GM19455 (cell line): Measurements from ENCODE around the gene ARHGAP44.
"Not testable (repeated sequence)": the region's sequence is repeated elsewhere in the genome, so short reads cannot be mapped to it uniquely, and the experiment has no call there.

ENCODE experiments used
- ATAC-seq: cut with Tn5 transposase; IDR thresholded peaks from one replicate; pipeline ENCODE4 v1.9.1; 2021; ENCODE audit not compliant: unreplicated experiment

The ARHGAP44 gene

DNA sequence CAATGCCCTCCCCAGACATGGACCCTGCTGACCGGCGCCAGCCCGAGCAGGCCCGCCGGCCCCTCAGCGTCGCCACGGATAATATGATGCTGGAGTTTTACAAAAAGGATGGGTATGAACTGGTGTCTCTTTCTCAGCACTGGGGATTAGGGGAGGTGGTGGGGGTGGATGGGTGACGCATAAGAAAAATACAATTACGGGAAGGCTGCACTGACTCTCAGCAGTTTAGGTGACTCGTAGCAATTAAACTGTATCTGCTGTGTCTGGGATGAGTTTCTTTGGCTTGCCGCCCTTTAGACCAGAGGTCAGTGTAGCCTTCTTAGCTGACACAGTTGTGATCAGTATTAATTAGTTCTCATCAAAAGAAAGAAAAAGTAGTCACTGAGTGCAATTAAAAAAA lies 169.5 kb downstream of the ARHGAP44 start:
- ATAC-seq: no peak

DNA sequence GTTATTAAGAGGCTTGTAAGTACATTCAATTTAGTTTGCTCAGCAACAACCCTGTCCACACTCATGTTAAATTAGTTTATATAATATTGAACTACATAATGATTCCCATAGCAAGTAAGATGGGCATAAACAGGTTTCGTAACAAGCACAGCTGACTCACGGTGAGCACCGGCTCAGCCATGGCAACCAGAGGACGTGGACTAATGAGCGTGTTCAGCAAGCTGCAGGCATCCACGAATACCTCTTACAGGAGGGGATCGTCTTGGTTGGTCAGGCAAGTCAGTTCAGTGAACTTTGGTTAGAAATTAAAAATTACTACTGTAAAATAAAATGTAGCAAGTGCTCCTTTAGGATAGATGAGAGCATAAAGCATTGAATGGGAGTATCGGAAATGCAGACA lies 170.1 kb downstream of the ARHGAP44 start:
- ATAC-seq: no peak

GRCh38 chr17:12961655-12962054 lies 172.4 kb downstream of the ARHGAP44 start:
- ATAC-seq: no peak

- no peak for ATAC-seq
These were observed 174.2 kb downstream of the ARHGAP44 start for GRCh38 chr17:12963505-12963904.

DNA sequence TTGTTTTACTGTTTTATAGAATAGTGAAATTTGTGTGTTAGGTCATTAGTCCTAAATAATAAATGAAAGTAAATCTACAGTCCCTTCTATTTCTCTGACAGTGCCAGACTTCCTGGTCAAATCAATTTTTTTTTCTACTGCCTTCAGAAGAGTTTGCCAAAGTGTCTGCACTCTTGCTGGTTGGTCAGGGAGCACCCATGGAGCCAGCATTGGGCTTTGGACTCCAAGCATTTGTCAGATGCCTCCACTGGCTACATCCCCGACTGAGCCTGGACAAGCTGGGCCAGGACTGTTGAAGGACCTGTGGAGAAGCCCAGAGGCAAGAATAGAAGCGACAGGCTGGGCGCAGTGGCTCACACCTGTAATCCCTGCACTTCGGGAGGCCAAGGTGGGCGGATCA lies 174.9 kb downstream of the ARHGAP44 start:
- ATAC-seq: no peak

DNA sequence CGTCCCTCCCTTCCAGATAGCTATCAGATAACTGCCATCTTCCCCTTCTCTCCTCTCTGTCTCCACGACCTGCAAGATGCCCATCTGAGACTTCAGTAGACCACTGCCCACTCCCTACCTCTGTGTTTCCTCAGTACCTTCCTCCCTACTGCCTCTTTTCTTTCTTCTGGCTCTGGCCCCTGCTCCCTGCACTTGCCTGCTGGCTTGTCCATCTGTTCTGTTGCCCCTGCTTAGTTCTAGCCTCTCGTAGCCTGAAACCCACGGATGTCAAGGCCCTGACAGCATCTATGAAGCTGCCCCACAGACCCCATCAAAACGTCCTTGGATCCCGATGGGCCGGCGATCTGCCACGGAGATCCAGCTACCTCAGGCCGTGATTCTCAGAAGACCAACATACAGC lies 175.5 kb downstream of the ARHGAP44 start:
- ATAC-seq: no peak

DNA sequence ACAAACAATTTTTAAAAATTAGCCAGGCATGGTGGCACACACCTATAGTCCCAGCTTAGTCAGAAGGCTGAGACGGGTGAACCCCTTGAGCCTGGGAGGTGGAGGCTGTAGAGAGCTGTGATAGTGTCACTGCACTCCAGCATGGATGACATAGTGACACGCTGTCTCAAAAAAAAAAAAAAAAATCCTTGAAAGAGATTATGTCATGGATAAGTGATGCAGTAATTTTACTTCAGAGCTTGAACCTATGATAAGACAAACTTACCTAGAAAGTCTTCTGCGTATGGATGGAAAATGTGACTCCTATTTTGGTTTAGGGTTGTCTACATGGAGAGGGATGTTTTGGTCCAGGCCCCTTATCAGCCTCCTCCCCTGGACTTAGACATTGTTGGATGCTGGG lies 176.7 kb downstream of the ARHGAP44 start:
- ATAC-seq: no peak

DNA sequence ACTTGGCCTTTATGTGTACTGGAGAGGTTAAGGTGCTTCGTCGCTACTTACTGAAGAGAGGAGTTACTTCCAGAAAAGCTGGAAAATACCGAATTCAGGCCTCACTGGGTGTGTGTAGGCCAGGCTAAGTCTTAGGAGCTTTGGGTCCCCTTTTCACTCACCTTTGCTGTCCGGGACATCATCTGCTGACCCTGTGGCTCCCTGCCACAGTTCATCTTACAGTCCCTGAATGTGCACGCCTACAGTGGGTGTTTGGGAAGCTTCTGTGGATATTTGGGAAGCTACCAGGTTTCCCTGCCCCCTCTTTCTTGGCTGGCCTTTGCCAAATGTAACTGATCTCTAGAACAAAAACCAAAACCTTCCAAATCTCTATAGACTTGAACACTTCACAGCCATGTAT lies 177.1 kb downstream of the ARHGAP44 start:
- ATAC-seq: no peak

DNA sequence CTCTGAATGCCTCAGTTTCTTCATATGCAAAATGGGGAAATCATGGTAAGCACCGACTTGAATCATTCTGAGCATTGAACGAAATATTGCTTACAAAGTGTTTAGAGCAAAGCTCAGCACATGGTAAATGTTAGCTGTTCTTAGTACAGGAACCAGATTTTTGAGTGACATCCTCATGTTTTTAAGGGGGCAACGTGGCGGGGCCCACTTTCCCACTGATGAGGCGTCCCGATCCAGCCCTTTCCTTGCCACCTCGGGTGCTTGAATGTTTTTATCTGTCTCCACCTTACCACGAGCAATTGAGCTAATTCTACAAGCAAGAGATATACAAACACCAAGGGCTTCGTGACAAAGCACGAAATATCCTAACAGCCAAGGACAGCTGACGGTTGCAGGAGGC lies 178.7 kb downstream of the ARHGAP44 start:
- ATAC-seq: no peak

- ATAC-seq: no peak
These were observed 184.3 kb downstream of the ARHGAP44 start for GRCh38 chr17:12973496-12974004.

GRCh38 chr17:12974005-12974531 lies 184.8 kb downstream of the ARHGAP44 start:
- no peak for ATAC-seq

DNA sequence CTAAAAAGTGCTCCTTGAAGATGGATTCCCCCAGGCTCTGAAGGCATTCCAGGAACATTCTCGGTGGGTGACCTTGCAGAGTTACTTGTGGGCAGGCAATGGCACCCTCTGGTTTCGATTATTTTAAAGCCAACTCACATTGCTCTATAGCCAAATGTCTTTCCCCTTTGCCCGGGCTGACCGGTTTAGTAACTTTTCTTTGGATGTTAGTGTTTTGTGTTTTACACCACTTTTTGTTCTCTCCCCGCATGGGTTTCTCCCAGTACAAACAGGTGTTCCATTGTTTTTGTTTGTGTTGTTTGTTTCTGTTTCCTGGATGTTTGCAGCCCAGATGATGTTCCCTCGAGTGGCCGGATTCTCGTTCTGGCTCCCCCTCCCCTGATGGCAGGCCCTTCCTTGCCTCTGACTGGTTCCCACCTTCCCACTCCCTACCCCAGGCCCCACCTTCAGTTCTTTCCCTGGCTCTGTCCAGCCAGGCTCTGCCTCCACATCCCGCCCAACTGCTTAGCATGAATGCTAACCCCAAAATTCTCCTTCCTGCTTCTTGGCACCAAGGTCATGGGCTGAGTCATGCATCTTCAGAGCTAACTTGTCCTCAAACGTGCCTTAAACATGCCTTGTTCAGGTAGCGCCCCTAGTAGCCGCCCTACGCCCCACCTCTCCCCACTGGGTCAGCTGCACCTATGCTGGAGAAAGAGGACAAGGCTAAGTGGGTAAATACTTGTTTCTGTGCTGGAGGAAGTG lies 187.9 kb downstream of the ARHGAP44 start:
- ATAC-seq: no peak

- not testable (repeated sequence) for ATAC-seq
These were observed 189.5 kb downstream of the ARHGAP44 start for GRCh38 chr17:12978787-12979186.

DNA sequence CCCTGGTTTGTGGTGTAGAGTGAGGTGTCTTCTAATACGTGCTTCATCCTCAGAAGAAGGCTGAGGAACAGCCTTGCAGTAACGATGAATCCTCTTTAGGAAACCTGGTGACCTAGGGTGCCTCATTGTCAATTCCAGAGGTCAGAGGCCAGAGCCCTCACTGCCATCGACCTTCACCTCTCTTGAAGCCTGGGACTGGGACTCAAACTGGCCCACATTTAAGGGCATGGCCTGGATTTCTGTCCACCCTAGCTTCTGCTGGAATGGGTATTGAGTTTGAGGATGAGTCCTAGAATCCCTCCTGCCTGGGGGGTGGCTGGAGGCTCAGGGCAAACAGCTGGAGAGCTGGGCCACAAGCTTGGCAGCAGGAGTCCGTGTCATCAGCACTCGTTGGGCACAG lies 189.9 kb downstream of the ARHGAP44 start:
- ATAC-seq: no peak

DNA sequence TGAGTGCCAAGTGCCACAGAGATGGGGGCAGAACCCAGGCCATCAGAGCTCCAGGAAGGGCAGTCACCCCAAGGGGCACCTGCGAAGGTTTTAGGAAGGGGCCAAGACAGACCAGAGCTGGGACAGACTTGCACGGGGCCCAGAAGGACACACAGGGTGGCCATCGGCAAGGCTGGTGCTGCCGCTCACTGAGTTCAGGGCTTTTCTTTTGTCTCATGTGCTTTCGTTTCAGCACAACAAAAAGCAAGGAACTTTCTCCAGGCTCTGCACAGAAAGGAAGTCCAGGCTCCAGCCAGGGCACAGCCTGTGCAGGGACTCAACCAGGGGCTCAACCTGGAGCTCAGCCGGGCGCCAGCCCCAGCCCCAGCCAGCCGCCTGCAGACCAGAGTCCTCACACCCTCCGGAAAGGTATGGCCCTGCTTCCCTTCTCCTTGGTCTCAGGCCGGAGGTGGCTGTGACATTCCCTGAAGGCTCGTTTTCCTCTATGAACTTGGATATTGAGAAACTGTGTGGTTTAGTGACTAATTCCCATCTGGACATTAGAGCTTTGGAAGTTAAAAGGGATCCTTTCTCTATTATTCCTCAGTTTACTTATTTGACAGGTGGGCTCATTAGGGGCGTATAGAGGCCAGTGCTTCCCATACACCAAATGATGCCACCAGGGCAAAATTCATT lies 190.7 kb downstream of the ARHGAP44 start:
- ATAC-seq: no peak

DNA sequence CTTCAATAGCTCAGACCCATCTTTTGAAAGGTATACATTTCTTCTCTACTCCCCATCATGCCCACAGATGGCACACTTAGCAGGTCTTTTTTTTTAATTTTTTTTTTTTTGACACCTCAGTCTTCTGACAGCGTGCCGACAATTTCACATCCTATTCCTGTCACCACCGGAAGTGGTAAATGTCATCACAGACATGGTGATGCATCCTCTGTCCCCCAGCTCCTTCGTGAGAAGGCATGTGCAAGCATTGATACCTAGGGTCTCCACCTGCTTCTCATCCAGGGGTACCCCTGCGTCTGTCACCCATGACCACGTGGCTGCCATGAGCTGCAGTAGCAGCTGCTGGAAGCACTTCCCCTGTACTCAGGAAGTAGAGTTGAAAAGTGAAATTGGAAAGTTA lies 192.9 kb downstream of the ARHGAP44 start:
- no peak for ATAC-seq

DNA sequence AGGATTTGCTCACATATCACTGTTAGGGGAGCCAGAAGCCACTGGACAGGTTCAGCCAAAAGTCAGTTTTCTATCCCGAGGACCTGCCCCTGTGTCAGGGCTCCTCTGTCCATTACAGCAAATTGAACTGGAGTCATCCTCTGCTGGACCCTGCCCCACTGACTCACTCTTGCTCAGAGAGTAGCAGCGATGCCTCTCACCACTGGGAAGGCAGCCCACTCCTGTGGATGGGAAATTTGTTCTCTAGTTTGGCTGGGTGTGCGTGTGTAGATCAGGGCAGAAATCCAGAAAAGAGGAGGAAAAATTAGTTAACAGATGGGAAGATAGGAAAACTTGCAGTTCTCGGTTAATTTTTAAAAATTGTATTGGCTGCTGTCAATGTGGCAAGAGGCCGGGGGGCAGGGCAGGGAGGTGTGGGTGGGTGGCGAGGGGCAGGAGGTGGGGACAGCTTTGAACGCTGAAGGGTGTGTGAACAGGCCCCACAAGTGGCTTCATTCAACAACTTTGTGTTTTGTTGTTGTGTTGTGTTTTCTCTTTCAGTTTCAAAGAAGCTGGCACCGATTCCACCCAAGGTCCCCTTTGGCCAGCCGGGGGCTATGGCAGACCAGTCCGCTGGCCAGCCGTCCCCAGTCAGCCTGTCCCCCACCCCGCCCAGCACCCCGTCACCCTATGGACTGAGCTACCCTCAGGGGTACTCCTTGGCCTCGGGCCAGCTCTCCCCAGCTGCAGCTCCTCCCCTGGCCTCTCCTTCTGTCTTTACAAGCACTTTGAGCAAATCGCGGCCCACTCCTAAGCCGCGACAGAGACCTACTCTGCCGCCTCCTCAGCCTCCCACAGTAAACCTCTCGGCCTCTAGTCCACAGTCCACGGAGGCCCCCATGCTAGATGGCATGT lies 194.9 kb downstream of the ARHGAP44 start:
- no peak for ATAC-seq

DNA sequence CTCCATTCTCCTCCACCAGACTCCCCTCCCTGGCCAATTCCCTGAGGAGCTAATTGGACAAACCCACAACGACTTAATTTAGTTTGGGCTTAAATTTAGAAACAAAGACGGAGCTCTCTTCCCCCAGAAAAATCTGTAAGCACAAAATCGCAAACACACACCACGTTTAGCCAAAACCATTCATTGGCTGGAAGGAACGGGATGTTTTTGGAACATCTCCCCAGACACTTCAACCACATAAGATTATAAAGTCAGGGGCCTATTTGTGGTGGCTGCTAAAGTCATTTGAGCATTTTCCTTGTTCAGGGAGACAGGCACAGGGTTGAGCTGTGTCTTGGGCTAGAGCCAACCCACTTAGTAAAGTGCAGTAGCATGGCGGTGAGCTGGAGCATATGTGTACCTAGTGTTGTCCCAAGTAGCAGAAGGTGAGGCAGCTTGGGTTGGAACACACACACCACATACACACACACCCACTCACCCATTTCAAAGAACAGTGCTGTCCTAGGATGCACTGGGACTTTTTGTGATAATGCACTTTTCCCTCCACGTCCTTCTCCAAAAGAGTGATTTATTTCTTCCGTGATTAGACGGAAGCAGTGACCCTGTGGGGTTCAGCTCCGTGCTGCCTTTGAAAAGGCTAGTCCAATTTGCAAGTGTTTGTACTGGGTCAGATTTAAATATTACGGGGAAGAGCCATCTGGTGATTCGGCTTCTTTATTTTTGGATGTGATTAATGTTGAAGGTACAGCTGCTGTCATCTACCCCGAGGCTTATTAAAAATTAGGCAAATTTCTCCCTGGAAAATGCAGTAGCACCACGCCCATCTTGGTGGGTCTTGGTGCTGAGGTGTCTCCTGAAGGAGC lies 196.4 kb downstream of the ARHGAP44 start:
- ATAC-seq: no peak

DNA sequence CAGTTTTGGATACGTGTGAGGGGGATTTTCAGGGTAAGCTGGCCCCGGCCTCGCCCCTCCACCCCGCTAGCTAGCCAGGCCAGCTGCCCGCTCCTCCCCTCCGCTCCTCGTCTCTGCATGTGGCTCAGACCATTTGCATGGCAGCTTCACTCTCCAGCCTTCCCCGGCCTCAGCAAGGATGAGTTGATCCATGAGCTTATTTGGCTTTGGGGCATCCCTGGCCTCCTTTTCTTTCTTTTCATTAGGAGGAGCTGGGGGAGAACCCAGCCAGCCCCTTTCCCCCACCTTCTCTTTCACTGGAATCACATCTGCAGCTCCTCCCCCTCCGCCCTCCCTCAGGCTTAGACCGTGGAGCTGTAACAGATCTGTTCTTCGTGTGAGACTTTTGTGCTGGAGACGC lies 197.8 kb downstream of the ARHGAP44 start:
- no peak for ATAC-seq

DNA sequence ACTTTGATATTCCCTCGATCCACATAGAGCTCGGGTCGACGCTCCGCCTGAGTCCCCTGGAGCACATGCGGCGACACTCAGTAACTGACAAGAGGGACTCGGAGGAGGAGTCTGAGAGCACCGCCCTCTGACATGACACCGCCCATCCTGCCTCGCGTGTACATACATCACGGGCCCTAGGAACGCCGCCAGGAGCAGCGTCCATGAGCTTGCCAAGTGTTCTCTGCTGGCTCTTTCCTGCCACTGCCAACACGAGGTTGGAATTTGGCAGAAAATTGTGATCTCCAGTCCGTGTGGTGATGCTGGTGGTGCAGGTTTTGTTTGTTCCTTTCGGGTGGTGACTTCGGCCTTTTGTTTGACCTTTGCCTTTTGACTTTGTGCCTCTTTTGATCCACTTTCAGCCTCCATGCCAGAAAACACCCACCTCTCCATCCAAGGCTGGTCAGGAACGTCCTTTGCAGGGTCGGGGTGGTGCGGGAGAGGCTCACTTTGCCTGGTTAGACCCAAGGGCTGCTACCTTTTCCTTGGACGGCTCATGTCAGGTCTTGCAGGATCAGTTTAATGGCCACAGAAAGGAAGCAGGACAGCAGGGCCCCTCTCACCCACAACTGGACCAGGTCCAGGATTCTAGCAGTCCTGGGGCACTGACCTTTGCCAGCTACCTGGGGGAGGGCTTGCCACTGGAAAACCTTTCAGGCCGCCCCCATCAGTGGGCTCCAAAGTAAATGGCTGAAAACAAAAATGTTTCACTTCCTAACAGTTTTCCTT lies 200.9 kb downstream of the ARHGAP44 start:
- no peak for ATAC-seq
